C4-2B (cell line): ENCODE results near the gene NECTIN3.

Source experiments
- H3K27ac ChIP-seq: fragments of 450-650 bp; 2 replicates; pipeline ENCODE4 v1.5.1; 2017
- ZFX ChIP-seq: fragments of 450-650 bp; IDR thresholded peaks from 2 replicates; pipeline ENCODE4 v1.6.1; 2017
- TF ChIP-seq, protein P1 (sequence below): fragments of 450-650 bp; conservative IDR thresholded peaks from 2 replicates; pipeline ENCODE4 v1.5.1; 2017; ENCODE audit warnings: mild to moderate bottlenecking

Gene NECTIN3

GRCh38 chr3:111164621-111165020, 93.0 kb downstream of the NECTIN3 start:
- TF ChIP-seq, protein P1, sequence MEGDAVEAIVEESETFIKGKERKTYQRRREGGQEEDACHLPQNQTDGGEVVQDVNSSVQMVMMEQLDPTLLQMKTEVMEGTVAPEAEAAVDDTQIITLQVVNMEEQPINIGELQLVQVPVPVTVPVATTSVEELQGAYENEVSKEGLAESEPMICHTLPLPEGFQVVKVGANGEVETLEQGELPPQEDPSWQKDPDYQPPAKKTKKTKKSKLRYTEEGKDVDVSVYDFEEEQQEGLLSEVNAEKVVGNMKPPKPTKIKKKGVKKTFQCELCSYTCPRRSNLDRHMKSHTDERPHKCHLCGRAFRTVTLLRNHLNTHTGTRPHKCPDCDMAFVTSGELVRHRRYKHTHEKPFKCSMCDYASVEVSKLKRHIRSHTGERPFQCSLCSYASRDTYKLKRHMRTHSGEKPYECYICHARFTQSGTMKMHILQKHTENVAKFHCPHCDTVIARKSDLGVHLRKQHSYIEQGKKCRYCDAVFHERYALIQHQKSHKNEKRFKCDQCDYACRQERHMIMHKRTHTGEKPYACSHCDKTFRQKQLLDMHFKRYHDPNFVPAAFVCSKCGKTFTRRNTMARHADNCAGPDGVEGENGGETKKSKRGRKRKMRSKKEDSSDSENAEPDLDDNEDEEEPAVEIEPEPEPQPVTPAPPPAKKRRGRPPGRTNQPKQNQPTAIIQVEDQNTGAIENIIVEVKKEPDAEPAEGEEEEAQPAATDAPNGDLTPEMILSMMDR: no peak
- no peak for TF ChIP-seq ZFX

GRCh38 chr3:111165411-111165810, 93.8 kb downstream of the NECTIN3 start:
- no peak for TF ChIP-seq ZFX
- TF ChIP-seq, protein P1: no peak

More at GRCh38 chr3:111164621-111165020, 93.0 kb downstream of the NECTIN3 start:
- H3K27ac ChIP-seq: no peak overlapping the region

DNA sequence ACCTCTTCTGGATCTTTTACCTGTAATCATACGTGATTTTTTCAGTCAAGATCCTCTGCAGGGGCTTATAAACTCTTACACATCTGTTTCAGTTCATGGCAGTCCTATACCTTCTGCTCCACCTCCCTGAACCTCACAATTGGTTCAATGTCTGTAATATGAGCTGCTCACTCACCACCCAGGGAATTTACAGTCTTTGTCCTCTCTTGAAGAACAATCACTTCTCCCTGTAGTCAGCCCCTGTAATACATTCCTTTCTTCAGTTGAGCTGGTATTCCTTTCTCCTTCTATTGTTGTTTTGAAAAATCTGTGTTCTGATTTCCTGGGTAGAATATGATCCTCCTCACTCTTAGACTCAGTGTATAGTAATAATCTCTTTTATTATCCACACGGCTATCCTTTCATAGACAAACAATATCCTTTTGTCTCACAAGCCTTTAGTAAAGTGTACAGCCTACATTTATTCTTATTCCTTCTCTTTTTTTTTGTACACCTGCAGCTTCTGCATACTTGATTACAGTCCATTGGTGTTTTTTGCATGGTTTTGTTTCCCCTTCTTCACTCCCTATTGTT, 101.8 kb downstream of the NECTIN3 start:
- H3K27ac ChIP-seq: no peak overlapping the region
- TF ChIP-seq, protein P1: no peak
- TF ChIP-seq ZFX: no peak

More at GRCh38 chr3:111165411-111165810, 93.8 kb downstream of the NECTIN3 start:
- no peak overlapping the region for H3K27ac ChIP-seq

- TF ChIP-seq, protein P1: no peak
- no peak for TF ChIP-seq ZFX
- H3K27ac ChIP-seq: no peak overlapping the region
Measured at GRCh38 chr3:111173906-111174305, 102.3 kb downstream of the NECTIN3 start.

DNA sequence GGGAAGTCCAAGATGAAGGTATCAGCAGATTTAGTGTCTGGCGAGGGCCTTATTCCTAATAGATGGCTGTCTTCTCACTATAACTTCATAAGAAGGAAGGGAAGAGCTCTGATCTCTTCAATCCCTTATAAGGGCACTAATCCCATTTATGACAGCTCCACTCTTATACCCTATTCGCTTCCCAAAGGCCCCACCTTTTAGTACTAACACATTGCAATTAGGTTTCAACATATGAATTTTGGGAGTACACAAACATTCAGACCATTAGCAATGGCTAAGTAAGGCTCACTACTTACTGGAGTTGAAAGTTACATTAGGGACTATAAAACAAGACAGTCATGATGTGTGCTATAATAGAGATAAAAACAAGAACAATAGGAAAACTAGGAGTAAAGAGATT, 118.9 kb downstream of the NECTIN3 start:
- TF ChIP-seq, protein P1: no peak
- no peak for TF ChIP-seq ZFX
- H3K27ac ChIP-seq: no peak overlapping the region

DNA sequence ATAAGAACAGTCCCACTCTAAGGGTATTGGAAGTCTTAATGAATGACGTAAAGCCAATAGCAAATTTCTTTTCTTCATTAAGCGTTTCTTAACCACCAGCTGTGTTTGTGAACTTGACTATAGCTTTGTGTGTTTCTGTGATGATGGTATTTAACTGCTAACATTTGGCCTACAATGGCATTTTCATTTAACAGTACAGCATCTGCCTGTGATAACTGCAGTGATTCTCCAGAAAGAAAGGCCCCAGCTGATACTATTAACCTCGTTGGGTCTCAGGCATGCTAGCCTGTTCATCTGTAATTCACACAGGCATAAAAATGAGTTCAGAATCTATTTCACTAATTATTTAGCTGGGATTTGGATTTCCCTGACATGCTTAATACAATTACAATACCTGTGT, 121.9 kb downstream of the NECTIN3 start:
- TF ChIP-seq, protein P1: no peak
- TF ChIP-seq ZFX: no peak
- H3K27ac ChIP-seq: no peak overlapping the region

GRCh38 chr3:111194048-111194447, 122.4 kb downstream of the NECTIN3 start:
- no peak overlapping the region for H3K27ac ChIP-seq
- no peak for TF ChIP-seq ZFX
- TF ChIP-seq, protein P1: no peak
